PC-9 (cell line): Measurements from ENCODE around the gene BCAS3.

Experiments used
- EZH2 ChIP-seq: fragments of 200-600 bp; sonication (generic); IDR thresholded peaks from 2 replicates; pipeline ENCODE4 v1.8.0; 2017; ENCODE audit warnings: antibody characterized with exemption, low read depth
- TF ChIP-seq, protein P1 (sequence below): fragments of 200-600 bp; sonication (generic); conservative IDR thresholded peaks from 2 replicates; pipeline ENCODE4 v1.6.1; 2017; ENCODE audit warnings: mixed run types, antibody characterized with exemption, mild to moderate bottlenecking, moderate library complexity

DNA sequence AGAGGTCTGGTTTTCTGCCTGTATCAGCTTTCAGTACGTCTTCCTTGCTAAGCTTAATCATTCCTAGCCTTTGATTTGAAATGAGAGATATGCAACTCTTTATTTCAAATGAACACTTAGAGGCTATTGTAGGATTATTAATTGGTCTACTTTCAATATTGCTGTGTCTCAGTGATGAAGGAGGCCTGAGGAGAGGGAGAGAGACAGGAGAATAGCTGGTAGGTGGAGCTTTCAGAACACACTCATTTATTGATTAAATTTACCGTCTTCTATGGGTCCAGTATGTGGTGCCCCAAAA lies 187.0 kb downstream of the BCAS3 start:
- TF ChIP-seq, protein P1, sequence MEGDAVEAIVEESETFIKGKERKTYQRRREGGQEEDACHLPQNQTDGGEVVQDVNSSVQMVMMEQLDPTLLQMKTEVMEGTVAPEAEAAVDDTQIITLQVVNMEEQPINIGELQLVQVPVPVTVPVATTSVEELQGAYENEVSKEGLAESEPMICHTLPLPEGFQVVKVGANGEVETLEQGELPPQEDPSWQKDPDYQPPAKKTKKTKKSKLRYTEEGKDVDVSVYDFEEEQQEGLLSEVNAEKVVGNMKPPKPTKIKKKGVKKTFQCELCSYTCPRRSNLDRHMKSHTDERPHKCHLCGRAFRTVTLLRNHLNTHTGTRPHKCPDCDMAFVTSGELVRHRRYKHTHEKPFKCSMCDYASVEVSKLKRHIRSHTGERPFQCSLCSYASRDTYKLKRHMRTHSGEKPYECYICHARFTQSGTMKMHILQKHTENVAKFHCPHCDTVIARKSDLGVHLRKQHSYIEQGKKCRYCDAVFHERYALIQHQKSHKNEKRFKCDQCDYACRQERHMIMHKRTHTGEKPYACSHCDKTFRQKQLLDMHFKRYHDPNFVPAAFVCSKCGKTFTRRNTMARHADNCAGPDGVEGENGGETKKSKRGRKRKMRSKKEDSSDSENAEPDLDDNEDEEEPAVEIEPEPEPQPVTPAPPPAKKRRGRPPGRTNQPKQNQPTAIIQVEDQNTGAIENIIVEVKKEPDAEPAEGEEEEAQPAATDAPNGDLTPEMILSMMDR = no peak
- TF ChIP-seq EZH2 = no peak
